Right ventricle myocardium superior (tissue), 1 donor: ENCODE data around the gene FOSB. TPM values are rescaled to one million over a fixed set of nuclear protein-coding genes. Genes with fewer than 3 reads are reported as not detected.
A peak's percentile ranks its signal among the peaks of the same experiment; 100 is the strongest.

Source experiments
- ATAC-seq: fragments of 200-7000 bp; cut with Tn5 transposase; one replicate; pipeline ENCODE4 v1.9.1; 2020; ENCODE audit warnings: mild to moderate bottlenecking; ENCODE audit not compliant: poor library complexity
- DNase-seq: peaks from one replicate; pipeline ENCODE4 v3.0.0-alpha.2; 2020
- intact Hi-C: fragments of 100-400 bp; cut with DNase I; formaldehyde crosslinking; loops from one replicate; pipeline ENCODE4 v1.11.2; 2022
- microRNA-seq: library from miRNA; unstranded; fragments of <30 nt; microRNA quantifications from one replicate; pipeline ENCODE4 v1.2.0, GENCODE V29; 2020
- total RNA-seq: library from RNA; stranded (reverse); fragmentation: NEBNext Ultra II Directional; extraction: Animal tissue kit (Norgen Biotek cat#: 25700); gene quantifications from one replicate; pipeline ENCODE4 v1.2.1, GENCODE V29; 2021
- donor health status: DM: no; HTN: yes; CAD: no; lungs with severe emphysema.

Gene FOSB
- total RNA-seq, 1 donor from 2014 or later = 0.51 TPM

DNA sequence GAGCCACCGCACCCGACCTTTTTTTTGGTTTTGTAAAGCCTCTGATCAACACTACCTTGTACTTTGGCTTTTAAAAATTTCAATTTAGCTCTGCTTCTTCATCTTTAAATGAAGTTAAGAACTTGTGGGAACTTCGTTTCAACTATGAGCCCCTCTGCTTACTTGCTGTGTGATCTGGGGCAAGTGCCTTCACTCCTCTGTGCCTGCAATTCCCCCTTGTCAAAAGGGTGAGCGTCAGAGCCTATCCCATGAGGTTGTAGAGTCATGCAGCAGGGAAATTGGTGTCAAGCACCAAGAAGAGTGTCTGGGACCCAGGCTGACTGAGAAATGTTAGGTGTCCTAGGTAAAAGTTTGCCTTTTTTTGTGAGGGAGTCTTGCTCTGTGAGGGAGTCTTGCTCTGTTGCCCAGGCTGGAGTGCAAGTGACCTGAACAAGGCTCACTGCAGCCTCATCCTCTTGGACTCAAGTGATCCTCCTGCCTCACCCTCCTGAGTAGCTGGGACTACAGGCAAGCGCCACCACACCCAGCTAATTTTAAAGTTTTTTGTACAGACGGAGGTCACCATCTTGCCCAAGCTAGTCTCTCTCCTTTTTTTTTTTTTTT lies 45.2 kb downstream of the FOSB start:
- DNase-seq = no peak
- ATAC-seq = no peak
- intact Hi-C loops = no loop called here

DNA sequence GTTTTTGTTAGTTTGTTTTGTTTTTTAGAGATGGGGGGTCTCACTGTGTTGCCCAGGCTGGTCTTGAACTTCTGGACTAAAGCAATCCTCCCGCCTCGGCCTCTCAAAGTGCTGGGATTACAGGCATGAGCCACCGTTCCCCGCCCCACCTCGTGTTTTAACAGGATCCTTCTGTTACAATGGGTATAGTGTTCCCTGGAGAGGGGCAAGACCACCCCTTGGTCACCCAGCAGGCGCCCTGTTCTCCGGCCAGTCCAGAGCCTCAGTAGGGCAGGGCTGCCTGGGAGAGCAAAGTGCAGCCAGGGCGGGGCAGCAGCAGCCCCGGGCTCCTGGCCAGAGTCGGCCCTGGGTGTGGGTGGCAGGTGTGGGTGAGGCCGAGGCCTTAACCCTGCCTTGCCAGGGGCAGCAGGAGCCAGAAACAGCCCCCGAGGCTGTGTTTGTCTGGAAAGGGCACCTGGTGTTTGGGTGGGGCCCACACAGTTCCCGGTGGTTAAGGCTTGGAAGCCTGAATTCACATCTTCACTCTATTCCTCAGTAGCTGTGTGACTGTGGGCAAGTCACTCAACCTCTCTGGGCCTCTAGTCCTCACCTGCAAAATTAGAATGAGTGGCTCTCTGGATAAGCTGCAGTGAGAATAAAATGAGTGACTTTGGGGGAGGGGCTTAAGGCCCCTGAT lies 46.7 kb downstream of the FOSB start:
- intact Hi-C loops = no loop called here

DNA sequence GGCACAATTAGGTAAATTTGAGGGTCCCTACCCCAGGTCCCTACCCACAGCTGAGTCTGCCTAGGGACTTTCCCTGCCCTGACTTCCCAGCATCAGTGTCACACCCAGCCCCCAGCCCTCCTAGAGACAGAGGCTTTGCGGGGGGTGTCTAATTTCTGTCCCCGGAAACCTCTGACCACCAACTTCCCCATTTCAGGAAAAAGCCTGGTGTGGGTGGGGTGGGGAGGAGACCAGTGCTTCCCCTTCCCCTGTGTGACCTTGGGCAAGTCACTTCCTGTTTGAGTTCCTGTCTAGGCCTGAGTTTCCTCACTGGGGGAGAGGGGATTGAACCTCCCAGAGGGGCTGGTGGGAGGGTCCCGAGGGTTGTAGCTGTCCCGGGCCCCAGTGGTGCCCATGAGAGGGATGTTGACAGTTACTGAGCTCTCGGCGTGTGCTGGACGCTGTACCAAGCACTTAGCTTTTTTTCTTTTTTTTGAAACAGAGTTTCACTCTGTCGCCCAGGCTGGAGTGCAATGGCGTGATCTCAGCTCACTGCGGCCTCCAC lies 47.4 kb downstream of the FOSB start:
- intact Hi-C loops = no loop called here
- ATAC-seq (peak; percentile 59), DNase-seq (peak; percentile 69)

More for the DNA sequence above, 46.7 kb downstream of the FOSB start:
- ATAC-seq (peak; percentile 40), DNase-seq (no peak)

DNA sequence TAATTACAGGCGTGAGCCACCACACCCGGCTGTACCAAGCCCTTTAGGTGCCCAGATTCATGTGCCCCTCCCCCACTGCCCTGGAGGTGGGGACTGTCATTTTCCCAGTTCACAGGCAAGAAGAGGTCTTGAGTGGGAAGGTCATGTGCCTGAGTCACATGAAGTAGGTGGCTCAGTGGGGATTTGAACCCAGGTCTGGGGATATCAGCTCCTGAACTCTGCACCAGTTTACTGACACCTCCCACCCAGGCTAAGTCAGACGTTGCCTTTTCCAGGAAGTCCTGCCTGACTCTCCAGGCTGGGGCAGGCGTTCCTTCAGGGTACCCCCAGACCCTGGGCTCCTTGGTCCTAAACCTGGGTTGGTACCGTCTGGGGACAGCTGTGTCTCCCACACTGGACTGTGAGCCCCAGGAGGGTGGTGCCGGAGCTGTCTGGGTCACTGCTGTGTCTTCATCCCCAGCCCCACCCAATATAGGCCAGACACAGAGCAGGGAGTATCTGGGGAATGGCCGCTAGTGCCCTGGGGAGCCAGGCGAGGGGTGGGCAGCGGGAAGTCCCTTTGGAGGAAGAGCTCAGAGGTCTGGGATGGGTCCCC lies 48.1 kb downstream of the FOSB start:
- intact Hi-C loops = no loop called here
- DNase-seq (no peak), ATAC-seq (peak; percentile 14)

DNA sequence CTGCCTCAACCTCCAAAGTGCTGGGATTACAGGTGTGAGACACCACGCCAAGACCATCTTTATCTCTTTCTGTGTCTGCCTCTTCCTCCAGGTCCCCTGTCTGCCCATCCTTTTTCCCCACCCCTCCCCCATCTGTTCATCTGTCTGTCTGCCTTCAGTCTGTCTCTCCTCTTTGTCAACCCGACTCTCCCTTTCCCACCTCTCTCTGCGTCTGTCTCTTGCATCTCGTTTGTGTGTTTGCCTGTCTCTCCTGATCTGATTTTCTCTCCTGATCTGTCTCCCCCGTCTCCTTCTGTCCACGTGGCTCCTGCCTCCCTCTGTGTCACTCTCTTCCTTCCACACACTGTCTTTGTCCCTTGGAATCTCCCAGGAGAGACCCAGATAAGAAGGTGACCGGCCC lies 49.4 kb downstream of the FOSB start:
- ATAC-seq (no peak), DNase-seq (no peak)
- intact Hi-C loops = no loop called here

DNA sequence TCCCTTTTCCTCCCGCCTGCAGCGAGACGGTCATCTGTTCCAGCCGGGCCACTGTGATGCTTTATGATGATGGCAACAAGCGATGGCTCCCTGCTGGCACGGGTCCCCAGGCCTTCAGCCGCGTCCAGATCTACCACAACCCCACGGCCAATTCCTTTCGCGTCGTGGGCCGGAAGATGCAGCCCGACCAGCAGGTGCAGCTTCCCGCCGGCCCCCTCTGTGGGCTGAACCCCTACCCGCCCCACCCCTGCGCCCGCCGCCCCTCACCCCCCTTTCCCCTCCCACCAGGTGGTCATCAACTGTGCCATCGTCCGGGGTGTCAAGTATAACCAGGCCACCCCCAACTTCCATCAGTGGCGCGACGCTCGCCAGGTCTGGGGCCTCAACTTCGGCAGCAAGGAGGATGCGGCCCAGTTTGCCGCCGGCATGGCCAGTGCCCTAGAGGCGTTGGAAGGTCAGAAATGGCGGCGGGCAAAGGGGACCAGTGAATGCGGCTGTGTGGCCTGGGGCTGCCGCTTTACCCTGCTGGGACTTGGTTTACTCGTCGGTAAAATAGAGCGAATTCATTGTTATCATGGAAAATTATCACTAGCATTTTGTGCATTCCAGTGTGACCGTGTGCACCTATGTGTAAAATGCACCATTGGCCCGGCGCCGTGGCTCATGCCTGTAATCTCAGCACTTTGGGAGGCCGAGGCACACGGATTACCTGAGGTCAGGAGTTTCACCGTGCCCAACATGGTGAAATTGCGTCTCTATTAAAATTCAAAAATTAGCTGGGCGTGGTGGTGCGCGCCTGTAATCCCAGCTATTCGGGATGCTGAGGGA lies 50.1 kb downstream of the FOSB start:
- intact Hi-C loops = no loop called here
- no peak for ATAC-seq
- DNase-seq = no peak

DNA sequence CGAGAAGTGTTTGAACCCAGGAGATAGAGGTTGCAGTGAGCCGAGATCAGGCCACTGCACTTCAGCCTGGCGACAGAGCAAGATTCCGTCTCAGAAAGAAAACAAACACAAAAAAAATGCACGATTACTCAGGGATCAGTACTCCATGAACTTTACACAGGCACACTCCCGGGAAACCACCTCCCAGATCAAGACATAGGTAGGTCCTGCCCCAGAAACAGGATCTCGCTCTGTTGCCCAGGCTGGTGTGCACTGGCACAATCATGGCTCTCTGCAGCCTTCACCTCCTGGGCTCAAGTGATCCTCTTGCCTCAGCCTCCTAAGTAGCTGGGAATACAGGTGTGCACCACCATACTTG lies 50.7 kb downstream of the FOSB start:
- intact Hi-C loops = no loop called here
- DNase-seq (no peak), ATAC-seq (no peak)

DNA sequence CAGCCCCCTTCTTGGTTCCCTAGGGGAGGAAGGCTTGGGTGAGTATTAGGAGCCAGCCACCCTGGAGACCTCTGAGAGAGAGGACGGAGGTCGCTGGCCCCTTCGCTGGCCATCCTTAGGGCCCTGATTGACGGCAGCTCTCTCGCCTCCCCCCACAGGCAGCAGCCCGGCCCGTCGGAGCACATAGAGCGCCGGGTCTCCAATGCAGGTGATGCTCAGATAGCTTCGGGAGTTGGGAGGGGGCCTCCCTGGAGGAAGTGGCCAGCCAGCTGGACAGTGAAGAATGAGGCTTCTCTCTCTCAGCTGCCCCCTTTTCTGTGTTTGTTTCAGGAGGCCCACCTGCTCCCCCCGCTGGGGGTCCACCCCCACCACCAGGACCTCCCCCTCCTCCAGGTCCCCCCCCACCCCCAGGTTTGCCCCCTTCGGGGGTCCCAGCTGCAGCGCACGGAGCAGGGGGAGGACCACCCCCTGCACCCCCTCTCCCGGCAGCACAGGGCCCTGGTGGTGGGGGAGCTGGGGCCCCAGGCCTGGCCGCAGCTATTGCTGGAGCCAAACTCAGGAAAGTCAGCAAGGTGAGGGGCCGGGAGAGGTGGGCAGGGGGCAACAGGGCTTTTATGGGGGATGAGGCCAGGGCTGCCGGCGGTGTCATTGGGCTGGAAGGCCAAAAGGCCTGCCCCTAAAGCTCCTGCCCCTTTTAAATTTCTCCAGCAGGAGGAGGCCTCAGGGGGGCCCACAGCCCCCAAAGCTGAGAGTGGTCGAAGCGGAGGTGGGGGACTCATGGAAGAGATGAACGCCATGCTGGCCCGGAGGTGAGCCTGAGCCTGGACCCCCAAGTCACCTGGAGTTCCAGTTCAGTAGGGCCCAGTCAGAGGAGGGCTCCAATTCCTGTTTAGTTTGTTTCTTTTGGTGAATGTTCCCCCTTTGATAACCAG lies 54.5 kb downstream of the FOSB start:
- DNase-seq (no peak), ATAC-seq (no peak)
- intact Hi-C loops = loop anchor here (5.0 kb wide), 3 partner anchors 35 to 120 kb away; no protein-coding TSS in a partner anchor

DNA sequence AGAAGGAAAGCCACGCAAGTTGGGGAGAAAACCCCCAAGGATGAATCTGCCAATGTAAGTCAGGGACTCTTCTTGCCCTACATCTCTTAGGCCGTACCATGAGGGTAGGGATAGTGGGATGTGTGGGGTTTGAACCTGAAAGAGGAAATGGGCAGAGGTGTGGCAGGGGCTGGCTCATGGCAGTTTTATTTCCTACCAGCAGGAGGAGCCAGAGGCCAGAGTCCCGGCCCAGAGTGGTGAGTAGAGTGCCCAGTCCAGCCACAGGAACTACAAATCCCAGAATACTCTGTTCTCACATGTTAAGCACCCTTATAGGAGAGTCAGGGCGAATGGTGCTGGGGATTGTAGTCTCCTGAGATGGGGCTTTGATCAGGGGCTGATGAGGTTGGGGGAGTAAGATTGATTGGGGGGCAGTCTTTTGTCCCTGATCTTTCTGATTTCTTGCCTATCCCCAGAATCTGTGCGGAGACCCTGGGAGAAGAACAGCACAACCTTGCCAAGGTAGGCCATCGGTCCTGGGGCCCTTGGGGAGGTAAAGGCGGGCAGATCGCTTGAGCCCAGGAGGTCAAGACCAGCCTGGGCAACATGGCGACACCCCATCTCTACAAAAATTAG lies 56.0 kb downstream of the FOSB start:
- peak; percentile 92 for ATAC-seq
- intact Hi-C loops = loop anchor here (5.0 kb wide), 3 partner anchors 34 to 119 kb away; no protein-coding TSS in a partner anchor
- DNase-seq = peak; percentile 81

DNA sequence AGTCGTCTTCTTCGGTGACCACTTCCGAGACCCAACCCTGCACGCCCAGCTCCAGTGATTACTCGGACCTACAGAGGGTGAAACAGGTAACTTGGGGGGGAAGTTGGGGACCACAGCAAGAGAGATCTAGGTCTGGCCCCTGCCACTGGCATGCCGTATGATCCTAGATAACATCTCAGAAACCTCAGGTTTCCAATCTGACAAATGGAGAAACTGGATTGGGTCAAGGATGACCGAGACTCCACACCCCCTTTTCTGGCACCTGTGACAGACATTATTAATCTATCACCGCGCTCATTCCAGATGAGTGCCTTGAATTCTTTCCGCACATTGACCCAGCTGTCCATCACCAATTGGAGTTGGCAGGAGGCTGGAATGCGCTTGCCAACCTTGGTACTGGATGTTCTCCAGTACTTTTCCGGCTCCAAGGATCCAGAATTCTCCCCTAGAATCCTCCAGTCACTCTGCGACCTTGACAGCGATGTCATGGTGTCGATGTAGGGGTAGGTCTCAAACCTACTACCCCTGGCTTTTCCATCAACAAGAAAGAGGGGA lies 56.9 kb downstream of the FOSB start:
- peak; percentile 57 for ATAC-seq
- no peak for DNase-seq
- intact Hi-C loops = loop anchor here (5.0 kb wide), 3 partner anchors 33 to 118 kb away; no protein-coding TSS in a partner anchor

Small RNA genes within 50 kb of the gene (microRNA-seq; reads per million reads assigned to microRNA genes)
- not detected for gene MIR6088

Other genes with a start within 250 kb of the FOSB start
- 1.3 TPM for gene EXOC3L2, start 222.6 kb upstream of the FOSB start, total RNA-seq
- 19.7 TPM for gene MARK4, start 216.7 kb upstream of the FOSB start, total RNA-seq
- gene CKM, start 145.1 kb upstream of the FOSB start, total RNA-seq = 6,434 TPM
- gene KLC3, start 127.2 kb upstream of the FOSB start, total RNA-seq = not detected
- gene ERCC2, start 97.4 kb upstream of the FOSB start, total RNA-seq = 11.2 TPM
- 207 TPM for gene PPP1R13L, start 62.9 kb upstream of the FOSB start, total RNA-seq
- 7.7 TPM for gene POLR1G, start 61.4 kb upstream of the FOSB start, total RNA-seq
- gene ERCC1, start 44.1 kb upstream of the FOSB start, total RNA-seq = 163 TPM
- 29.9 TPM for gene RTN2, start 29.1 kb downstream of the FOSB start, total RNA-seq
- 0.75 TPM for gene PPM1N, start 30.4 kb downstream of the FOSB start, total RNA-seq
- 42.9 TPM for gene VASP, start 39.5 kb downstream of the FOSB start, total RNA-seq
- gene OPA3, start 116.8 kb downstream of the FOSB start, total RNA-seq = 22.8 TPM
- gene GPR4, start 134.2 kb downstream of the FOSB start, total RNA-seq = 5.3 TPM
- gene EML2, start 171.4 kb downstream of the FOSB start, total RNA-seq = 30.6 TPM
- 3.8 TPM for gene GIPR, start 200.2 kb downstream of the FOSB start, total RNA-seq
- 251 TPM for gene SNRPD2, start 224.0 kb downstream of the FOSB start, total RNA-seq
- gene QPCTL, start 224.7 kb downstream of the FOSB start, total RNA-seq = 1.6 TPM